Cardiac fibroblast (primary cell): ENCODE data around the gene PCNX2.
A peak's percentile ranks its signal among the peaks of the same experiment; 100 is the strongest.

Experiments used
- DNase-seq, 2 donors: peaks; one replicate each; pipeline versions ENCODE4 v3.0.0 to v3.0.0-alpha.2; 2010; ENCODE audit warnings: low read depth in 2 of 2
- H3K4me3 ChIP-seq, 2 donors: replicated peaks in 1 of 2; 1 replicate in 1 of 2; 2 replicates in 1 of 2; pipeline ENCODE4 v1.5.1; 2011; ENCODE audit warnings: low read depth in 2 of 2, low read length in 2 of 2, mild to moderate bottlenecking in 2 of 2, moderate library complexity in 1 of 2
- CTCF ChIP-seq: IDR thresholded peaks from one replicate; pipeline ENCODE4 v1.5.1; 2011; ENCODE audit warnings: low read depth, mild to moderate bottlenecking, low read length, inconsistent platforms

PCNX2 gene

GRCh38 chr1:233063462-233063861, 232.1 kb downstream of the PCNX2 start:
- DNase-seq, result no peak
- no peak for TF ChIP-seq CTCF
- no peak overlapping the region for H3K4me3 ChIP-seq

DNA sequence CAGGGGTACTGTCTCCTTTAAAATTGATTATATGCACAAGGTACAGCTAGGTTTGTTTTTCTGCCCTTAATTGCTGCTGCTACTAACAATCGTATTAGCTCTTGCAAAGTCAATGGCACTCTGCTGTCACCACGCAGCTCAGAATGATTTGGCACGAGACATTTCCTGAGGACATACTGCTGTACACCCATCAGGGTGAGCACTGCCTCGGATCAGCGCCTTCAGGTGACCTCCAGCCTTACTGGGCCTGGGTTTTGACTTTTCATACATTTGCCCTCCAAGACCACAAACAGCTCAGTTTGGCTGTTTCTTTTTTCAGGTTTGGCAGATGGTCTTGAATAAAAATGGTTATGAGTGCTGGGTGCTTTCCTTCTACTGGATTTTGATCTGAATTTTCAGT, 234.3 kb downstream of the PCNX2 start:
- DNase-seq, result no peak
- TF ChIP-seq CTCF, result no peak
- no peak overlapping the region for H3K4me3 ChIP-seq

DNA sequence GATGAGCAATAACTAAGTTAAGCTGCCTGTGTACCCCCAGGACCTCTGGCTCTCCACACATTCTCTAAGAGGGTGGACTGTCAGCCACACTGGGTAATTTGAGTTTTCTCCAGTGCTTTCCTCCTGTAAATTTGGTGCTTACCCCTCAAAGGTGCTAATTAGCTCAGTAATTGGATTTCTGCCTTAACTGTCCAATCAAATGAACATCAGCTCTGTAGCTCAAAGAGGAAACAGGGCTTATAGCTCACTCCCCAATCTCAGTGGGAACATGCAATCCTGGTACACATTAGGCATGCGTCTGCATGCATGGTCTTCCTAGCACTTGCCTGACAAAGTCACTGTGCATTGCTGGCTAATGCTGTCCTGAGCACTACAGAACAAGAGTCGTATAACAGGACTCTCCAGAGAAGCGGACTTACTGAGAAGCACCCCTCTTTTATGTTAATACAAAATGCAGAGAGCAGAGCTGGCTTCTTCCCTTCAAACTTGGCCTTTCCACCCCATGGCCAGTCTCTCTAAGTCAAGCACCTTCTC, 235.0 kb downstream of the PCNX2 start:
- no peak for TF ChIP-seq CTCF
- H3K4me3 ChIP-seq, result no peak overlapping the region
- DNase-seq, result no peak

GRCh38 chr1:233057836-233058235, 237.7 kb downstream of the PCNX2 start:
- DNase-seq, result no peak
- H3K4me3 ChIP-seq, result no peak overlapping the region
- no peak for TF ChIP-seq CTCF

GRCh38 chr1:233055879-233056641, 239.5 kb downstream of the PCNX2 start:
- H3K4me3 ChIP-seq, result no peak overlapping the region
- DNase-seq, result no peak
- TF ChIP-seq CTCF, result no peak

GRCh38 chr1:233045588-233045987, 249.9 kb downstream of the PCNX2 start:
- DNase-seq, result peak; percentile 9 to 55
- TF ChIP-seq CTCF, result no peak
- no peak overlapping the region for H3K4me3 ChIP-seq
